ENCODE results near the gene MIF. TPM values are rescaled to one million over a fixed set of nuclear protein-coding genes. Genes with fewer than 3 reads are reported as not detected.
"Not testable (repeated sequence)": the region's sequence is repeated elsewhere in the genome, so short reads cannot be mapped to it uniquely, and the experiment has no call there.

MIF gene
- total RNA-seq, 1 donor from 2014 or later: 418 TPM

DNA sequence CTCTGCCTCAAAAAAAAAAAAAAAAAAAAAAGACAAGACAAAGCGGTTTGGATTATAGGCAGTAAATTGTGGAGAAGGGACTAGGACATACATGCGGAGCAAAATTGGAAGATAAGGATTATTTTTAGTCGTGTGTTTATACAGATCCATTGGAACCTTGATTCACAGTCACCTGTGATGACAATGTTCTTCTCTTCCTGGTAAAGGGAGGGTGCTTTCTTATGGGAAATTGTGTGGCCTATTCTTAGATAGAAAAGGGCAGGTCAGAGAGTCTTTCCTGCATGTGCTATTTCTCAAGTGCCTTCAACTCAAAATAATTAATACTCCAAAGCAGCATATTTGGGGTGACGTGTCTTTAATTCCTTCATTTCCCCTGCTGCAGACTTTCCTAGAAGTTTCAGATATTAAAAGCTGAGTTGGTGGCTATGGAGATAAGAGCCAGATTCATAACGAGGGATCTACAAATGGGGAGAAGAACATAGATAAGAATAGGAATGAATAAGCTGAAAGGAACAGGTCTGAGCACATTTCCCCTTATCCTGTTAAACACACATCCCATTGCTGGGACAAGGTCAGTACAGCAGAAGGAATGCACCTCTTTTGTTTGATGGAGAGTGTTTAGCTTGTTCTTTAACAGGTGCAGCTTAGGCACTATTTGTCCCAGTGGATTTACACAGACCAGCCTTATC, 44.3 kb downstream of the MIF start:
- DNase-seq (ENCODE audit: low read depth, low spot score): peak; percentile 33

DNA sequence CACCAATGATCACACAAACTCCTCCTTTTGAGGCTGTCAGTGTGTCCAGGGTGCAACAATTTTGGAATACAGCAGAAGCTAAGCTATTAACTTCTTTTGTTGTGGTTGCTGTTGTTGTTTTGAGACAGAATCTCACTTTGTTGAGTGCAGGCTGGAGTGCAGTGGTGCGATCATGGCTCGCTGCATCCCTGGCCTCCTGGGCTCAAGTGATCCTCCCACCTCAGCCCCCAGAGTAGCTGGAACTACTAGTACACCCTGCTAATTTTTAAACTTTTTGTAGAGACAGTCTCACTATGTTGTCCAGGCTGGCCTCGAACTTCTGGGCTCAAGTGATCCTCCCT, 44.8 kb downstream of the MIF start:
- no peak for DNase-seq (ENCODE audit: low read depth, low spot score)

DNA sequence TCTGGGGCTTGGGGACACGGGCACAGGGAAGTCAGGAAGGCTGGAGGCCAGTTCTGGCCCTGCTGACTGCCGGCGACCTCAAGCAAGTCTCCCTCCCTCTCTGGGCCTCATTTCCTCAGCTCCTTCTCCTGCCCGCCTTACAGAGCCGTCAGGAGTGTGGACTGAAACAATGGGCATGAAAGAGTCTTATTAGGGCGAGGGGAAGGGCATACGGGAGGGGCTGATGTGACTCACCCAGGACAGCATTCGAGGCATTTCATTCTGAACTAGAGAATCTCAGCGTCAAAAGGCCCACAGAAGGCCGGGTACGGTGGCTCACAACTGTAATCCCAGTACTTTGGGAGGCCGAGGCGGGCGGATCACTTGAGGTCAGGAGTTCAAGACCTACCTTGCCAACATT, 46.0 kb downstream of the MIF start:
- DNase-seq (ENCODE audit: low read depth, low spot score): not testable (repeated sequence)

Other genes starting within 250 kb of the MIF start
- gene RGL4, start 203.4 kb upstream of the MIF start, total RNA-seq: not detected in 2 replicates
- gene ZNF70, start 143.3 kb upstream of the MIF start, total RNA-seq: 2.6 TPM in 2 replicates
- not detected in 2 replicates for gene VPREB3, start 140.0 kb upstream of the MIF start, total RNA-seq
- 0.42 and 1.4 TPM in 2 replicates for gene C22orf15, start 131.4 kb upstream of the MIF start, total RNA-seq
- gene CHCHD10, start 126.4 kb upstream of the MIF start, total RNA-seq: 11.3 and 12.2 TPM in 2 replicates
- gene MMP11, start 121.5 kb upstream of the MIF start, total RNA-seq: 4.5 and 9.9 TPM in 2 replicates
- gene SMARCB1, start 107.4 kb upstream of the MIF start, total RNA-seq: 35.2 and 38.0 TPM in 2 replicates
- gene DERL3, start 55.4 kb upstream of the MIF start, total RNA-seq: 0.26 and 1.5 TPM in 2 replicates
- 5.6 and 8.0 TPM in 2 replicates for gene SLC2A11, start 36.5 kb upstream of the MIF start, total RNA-seq
- 4.2 and 4.8 TPM in 2 replicates for gene GSTT2B, start 66.8 kb downstream of the MIF start, total RNA-seq
- 0.99 and 1.7 TPM in 2 replicates for gene DDTL, start 72.5 kb downstream of the MIF start, total RNA-seq
- 93.9 and 184 TPM in 2 replicates for gene DDT, start 80.1 kb downstream of the MIF start, total RNA-seq
- gene GSTT2, start 85.8 kb downstream of the MIF start, total RNA-seq: 0.35 and 1.5 TPM in 2 replicates
- gene GSTT4, start 111.1 kb downstream of the MIF start, total RNA-seq: not detected in 2 replicates
- gene CABIN1, start 116.9 kb downstream of the MIF start, total RNA-seq: 29.1 and 52.8 TPM in 2 replicates